Sigmoid colon (tissue), 4 donors: ENCODE data around the gene ACBD6.

Experiments used
- EP300 ChIP-seq, 4 donors: sonication (generic); formaldehyde crosslinking; IDR thresholded peaks; one replicate each; pipeline ENCODE4 v1.6.1; 2017; ENCODE audit warnings: antibody characterized with exemption in 4 of 4
- POLR2A ChIP-seq, 2 donors: fragments of 450-650 bp; IDR thresholded peaks; one replicate each; pipeline ENCODE4 v1.6.1; 2016; ENCODE audit warnings: antibody characterized with exemption in 2 of 2, mild to moderate bottlenecking in 2 of 2, moderate library complexity in 2 of 2

GRCh38 chr1:180291004-180291403 is 211.4 kb downstream of the ACBD6 start:
- TF ChIP-seq POLR2A (IDR thresholded peaks at IDR 0.05) (no peak), EP300 (IDR thresholded peaks at IDR 0.05) (no peak)
